Muscle of leg (tissue), 11 donors: Measurements from ENCODE around the gene HNF1A. TPM values are rescaled to one million over a fixed set of nuclear protein-coding genes. Genes with fewer than 3 reads are reported as not detected.

Experiments
- DNase-seq: peaks from one replicate; pipeline ENCODE4 v3.0.0; 2013
- H3K27ac ChIP-seq: one replicate; pipeline ENCODE4 v1.5.1; 2013; ENCODE audit warnings: mild to moderate bottlenecking, low read length, control low read depth
- H3K27me3 ChIP-seq: one replicate; pipeline ENCODE4 v1.6.1; 2013; ENCODE audit warnings: low read length; ENCODE audit not compliant: control insufficient read depth, insufficient read depth
- H3K36me3 ChIP-seq: one replicate; pipeline ENCODE4 v1.6.1; 2013; ENCODE audit warnings: low read length; ENCODE audit not compliant: control insufficient read depth, insufficient read depth
- H3K4me1 ChIP-seq: one replicate; pipeline ENCODE4 v1.6.1; 2013; ENCODE audit warnings: low read length; ENCODE audit not compliant: control insufficient read depth, insufficient read depth
- H3K4me3 ChIP-seq: one replicate; pipeline ENCODE4 v1.5.1; 2013; ENCODE audit warnings: low read length, control low read depth
- H3K9me3 ChIP-seq: replicated peaks from 2 replicates; pipeline ENCODE4 v1.6.1; 2013; ENCODE audit warnings: low read depth, low read length; ENCODE audit not compliant: control insufficient read depth
- WGBS: methylation state at CpG from one replicate; pipeline ENCODE4 v1.1.5; 2013; ENCODE audit warnings: missing lambda C conversion rate; ENCODE audit not compliant: insufficient coverage; 5-methylcytosine and 5-hydroxymethylcytosine counted together
- polyA plus RNA-seq, 8 donors: library from polyadenylated mRNA; unstranded; fragments of 120-200 nt; gene quantifications; one replicate each; pipeline versions ENCODE4 v1.2.1 to v1.2.3, GENCODE V29; 2013; ENCODE audit warnings: inconsistent platforms in 1 of 8, low replicate concordance in 1 of 8; ENCODE audit not compliant: insufficient read length in 8 of 8, insufficient read depth in 1 of 8
- total RNA-seq: library from RNA; stranded (reverse); fragments of 120-200 nt; gene quantifications from one replicate; pipeline ENCODE4 v1.2.4, GENCODE V29; 2013

The HNF1A gene
- total and polyA plus RNA-seq, 9 donors = 0.04 to 2.9 (median 0.10) TPM; not detected in 4

DNA sequence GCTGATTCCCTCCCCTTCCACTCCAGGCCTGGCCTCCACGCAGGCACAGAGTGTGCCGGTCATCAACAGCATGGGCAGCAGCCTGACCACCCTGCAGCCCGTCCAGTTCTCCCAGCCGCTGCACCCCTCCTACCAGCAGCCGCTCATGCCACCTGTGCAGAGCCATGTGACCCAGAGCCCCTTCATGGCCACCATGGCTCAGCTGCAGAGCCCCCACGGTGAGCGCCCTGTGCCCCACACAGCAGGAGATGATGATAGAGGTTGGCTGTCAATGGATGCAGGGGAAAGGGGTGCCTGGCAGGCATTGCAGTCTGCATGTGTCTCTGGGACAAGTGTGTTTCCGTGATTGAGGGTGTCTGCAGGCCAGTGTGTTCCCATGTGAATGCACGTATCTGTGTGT is 19.1 kb downstream of the HNF1A start:
- Histone ChIP-seq H3K4me1 (peaks cover 3% of the 10 kb centered on the region), H3K27me3 (no peaks in the 10 kb centered on the region), H3K9me3 (no peaks in the 10 kb centered on the region), H3K4me3 (no peak overlapping the region), H3K27ac (no peak overlapping the region), H3K36me3 (peaks cover 8% of the 10 kb centered on the region)
- WGBS = 61% methylated on average over 6 of the region's 9 CpGs
- DNase-seq = no peak

DNA sequence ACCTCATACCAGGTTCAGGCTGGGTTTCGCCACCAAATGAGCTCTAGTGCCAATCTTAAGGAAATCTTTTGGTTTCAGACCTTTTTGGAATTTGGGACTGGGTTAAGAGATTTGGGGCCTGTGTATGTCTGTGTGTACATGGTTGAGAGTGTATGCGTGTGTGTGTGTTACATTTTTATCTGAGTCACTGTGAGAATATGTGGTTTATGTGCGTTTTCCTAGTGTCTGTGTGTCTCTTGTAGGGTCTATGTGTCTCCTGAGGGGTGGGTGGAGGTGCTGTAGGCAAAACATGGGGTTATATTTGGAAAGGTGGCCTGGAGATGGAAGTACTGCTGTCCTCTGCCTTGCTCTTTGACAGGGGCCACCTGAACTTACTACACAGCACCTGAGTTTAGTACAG is 20.1 kb downstream of the HNF1A start:
- no peak for DNase-seq
- H3K9me3 ChIP-seq = no peaks in the 10 kb centered on the region
- H3K4me1 ChIP-seq = peaks cover 3% of the 10 kb centered on the region
- H3K4me3 ChIP-seq = no peak overlapping the region
- 70% methylated on average over 2 of the region's 3 CpGs for WGBS
- no peaks in the 10 kb centered on the region for H3K27me3 ChIP-seq
- H3K27ac ChIP-seq = no peak overlapping the region
- peaks cover 18% of the 10 kb centered on the region for H3K36me3 ChIP-seq

GRCh38 chr12:120999191-121000120 is 21.1 kb downstream of the HNF1A start:
- no peaks in the 10 kb centered on the region for H3K9me3 ChIP-seq
- H3K27me3 ChIP-seq = no peaks in the 10 kb centered on the region
- H3K27ac ChIP-seq = no peak overlapping the region
- no peak overlapping the region for H3K4me3 ChIP-seq
- H3K4me1 ChIP-seq = peaks cover 3% of the 10 kb centered on the region
- no peak for DNase-seq
- peaks cover 28% of the 10 kb centered on the region for H3K36me3 ChIP-seq
- WGBS = 27% methylated on average over 19 of the region's 23 CpGs

DNA sequence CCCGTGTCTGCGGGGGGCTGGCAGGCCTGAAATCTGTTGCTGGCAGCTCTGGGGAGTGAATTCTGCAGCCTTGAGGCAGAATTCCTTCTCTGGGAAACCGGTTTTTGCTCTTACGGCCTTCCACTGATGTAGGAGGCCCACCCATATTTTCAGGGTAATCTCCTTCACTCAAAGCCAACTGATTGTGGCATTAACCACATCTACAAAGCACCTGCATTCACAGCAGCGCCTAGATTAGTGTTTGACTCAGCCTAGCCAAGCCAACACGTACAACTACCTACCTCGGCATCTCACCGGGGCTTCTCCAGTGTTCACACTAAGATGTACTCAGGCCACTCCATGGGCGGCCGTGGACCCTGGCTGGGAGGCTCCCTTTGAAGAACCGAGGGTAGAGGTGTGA is 22.2 kb downstream of the HNF1A start:
- no peak overlapping the region for H3K27ac ChIP-seq
- no peaks in the 10 kb centered on the region for H3K9me3 ChIP-seq
- H3K4me1 ChIP-seq = peaks cover 3% of the 10 kb centered on the region
- no peak overlapping the region for H3K4me3 ChIP-seq
- peaks cover 35% of the 10 kb centered on the region for H3K36me3 ChIP-seq
- no peaks in the 10 kb centered on the region for H3K27me3 ChIP-seq
- no peak for DNase-seq
- WGBS = 79% methylated on average over 7 of the region's 11 CpGs

GRCh38 chr12:121001060-121001459 is 22.7 kb downstream of the HNF1A start:
- 69% methylated on average over 8 of the region's 11 CpGs for WGBS

DNA sequence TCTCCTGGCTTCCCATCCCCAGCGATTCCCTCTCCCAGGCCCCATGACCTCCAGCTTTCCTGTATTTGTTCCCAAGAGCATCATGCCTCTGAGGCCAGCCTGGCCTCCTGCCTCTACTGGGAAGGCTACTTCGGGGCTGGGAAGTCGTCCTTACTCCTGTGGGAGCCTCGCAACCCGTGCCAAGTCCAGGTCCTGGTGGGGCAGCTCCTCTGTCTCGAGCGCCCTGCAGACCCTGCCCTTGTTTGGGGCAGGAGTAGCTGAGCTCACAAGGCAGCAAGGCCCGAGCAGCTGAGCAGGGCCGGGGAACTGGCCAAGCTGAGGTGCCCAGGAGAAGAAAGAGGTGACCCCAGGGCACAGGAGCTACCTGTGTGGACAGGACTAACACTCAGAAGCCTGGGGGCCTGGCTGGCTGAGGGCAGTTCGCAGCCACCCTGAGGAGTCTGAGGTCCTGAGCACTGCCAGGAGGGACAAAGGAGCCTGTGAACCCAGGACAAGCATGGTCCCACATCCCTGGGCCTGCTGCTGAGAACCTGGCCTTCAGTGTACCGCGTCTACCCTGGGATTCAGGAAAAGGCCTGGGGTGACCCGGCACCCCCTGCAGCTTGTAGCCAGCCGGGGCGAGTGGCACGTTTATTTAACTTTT is 23.6 kb downstream of the HNF1A start:
- peaks cover 45% of the 10 kb centered on the region for H3K36me3 ChIP-seq
- DNase-seq = no peak

More at GRCh38 chr12:121001060-121001459, 22.7 kb downstream of the HNF1A start:
- Histone ChIP-seq H3K9me3 (no peaks in the 10 kb centered on the region), H3K27me3 (no peaks in the 10 kb centered on the region), H3K4me1 (peaks cover 3% of the 10 kb centered on the region), H3K4me3 (no peak overlapping the region), H3K36me3 (peaks cover 40% of the 10 kb centered on the region), H3K27ac (no peak overlapping the region)
- DNase-seq = no peak

DNA sequence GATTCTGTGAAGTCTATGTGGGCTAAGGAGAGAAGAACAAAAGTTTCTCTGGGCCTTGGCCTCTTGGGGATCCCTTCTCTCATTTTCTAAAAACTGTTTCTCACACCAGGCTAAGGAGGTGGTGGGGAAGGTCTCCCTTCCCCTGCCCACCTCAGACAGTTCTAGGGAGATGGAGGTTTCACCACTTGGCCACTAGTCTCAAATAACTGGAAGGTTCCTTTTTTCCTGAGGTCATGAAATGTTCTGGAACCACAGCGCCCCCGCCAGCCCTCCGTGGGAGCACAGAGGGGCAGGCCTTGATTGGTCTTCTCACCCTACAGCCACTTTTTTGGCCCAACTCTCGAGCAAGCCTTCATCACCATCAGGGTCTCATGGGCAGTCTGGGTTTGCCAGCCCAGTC is 25.3 kb downstream of the HNF1A start:
- H3K27me3 ChIP-seq = no peaks in the 10 kb centered on the region
- 84% methylated on average over 3 of the region's 4 CpGs for WGBS
- no peaks in the 10 kb centered on the region for H3K9me3 ChIP-seq
- H3K4me3 ChIP-seq = no peak overlapping the region
- H3K4me1 ChIP-seq = peaks cover 3% of the 10 kb centered on the region
- H3K36me3 ChIP-seq = peaks cover 59% of the 10 kb centered on the region
- H3K27ac ChIP-seq = no peak overlapping the region
- DNase-seq = no peak

More for the DNA sequence above, 23.6 kb downstream of the HNF1A start:
- no peaks in the 10 kb centered on the region for H3K9me3 ChIP-seq
- no peak overlapping the region for H3K4me3 ChIP-seq
- peaks cover 3% of the 10 kb centered on the region for H3K4me1 ChIP-seq
- H3K27me3 ChIP-seq = no peaks in the 10 kb centered on the region
- 72% methylated on average over 16 of the region's 16 CpGs for WGBS
- no peak overlapping the region for H3K27ac ChIP-seq

DNA sequence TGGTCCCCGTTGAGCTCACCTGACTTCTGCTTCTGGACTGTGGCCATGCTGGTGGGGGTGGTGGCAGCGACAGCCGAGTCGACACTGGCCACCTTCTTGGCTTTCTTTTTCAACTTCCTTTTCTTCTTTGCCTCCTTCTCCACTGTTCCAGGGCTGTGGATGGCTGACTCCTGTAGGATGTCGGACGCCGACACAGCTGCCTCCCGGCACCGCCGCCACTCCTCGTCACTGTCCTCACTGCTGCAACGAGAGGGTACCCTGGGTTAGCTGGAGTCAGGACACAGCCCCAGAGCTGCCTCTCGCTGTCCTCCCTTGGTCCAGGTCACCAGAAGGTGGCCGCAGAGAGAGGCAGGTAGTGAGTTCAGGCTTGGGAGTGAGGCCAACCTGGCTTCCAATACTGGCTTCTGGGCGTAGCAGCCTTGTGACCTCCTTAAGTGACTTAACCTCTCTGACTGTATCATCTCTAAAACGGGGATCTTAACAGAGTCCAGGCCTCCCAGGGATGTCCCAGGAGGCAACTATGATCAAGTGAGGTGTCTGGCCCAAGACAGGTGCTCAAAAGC is 26.0 kb downstream of the HNF1A start:
- H3K9me3 ChIP-seq = no peaks in the 10 kb centered on the region
- H3K4me3 ChIP-seq = no peak overlapping the region
- H3K4me1 ChIP-seq = peaks cover 3% of the 10 kb centered on the region
- no peaks in the 10 kb centered on the region for H3K27me3 ChIP-seq
- peaks cover 65% of the 10 kb centered on the region for H3K36me3 ChIP-seq
- no peak for DNase-seq
- H3K27ac ChIP-seq = no peak overlapping the region
- WGBS = 89% methylated on average over 13 of the region's 16 CpGs

DNA sequence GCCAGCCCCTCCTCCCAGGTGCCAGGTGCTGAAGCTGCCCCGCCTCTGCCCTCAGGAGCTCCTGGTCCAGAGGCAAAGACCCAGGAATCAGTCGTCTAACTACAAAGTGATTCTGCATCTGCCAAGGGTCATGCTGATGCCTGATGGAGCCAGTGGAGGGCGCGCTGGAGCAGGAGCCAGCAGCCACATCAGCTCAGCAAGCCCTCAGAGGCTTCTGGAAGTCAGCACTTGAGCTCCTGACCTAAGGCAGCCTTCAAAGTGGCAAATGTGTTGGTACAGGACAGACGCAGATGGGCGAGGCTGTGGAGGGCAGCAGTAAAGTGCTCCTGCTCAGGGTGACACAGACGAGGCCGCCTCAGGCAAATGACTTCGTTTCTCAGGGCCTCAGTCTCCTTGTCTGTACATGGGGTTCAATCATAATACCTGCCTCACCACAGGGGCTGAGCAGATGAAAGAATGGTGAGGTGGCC is 27.0 kb downstream of the HNF1A start:
- WGBS = 39% methylated on average over 6 of the region's 9 CpGs
- H3K36me3 ChIP-seq = peaks cover 73% of the 10 kb centered on the region
- H3K9me3 ChIP-seq = no peaks in the 10 kb centered on the region
- H3K4me1 ChIP-seq = no peaks in the 10 kb centered on the region
- H3K27ac ChIP-seq = no peak overlapping the region
- no peak overlapping the region for H3K4me3 ChIP-seq
- no peak for DNase-seq
- H3K27me3 ChIP-seq = no peaks in the 10 kb centered on the region
